Activated T-cell treated with anti-CD3 and anti-CD28 coated beads for 24 hours (primary cell): Measurements from ENCODE around the gene ARRDC2.
"Not testable (repeated sequence)": the region's sequence is repeated elsewhere in the genome, so short reads cannot be mapped to it uniquely, and the experiment has no call there.

Source experiments
- DNase-seq: peaks from one replicate; pipeline ENCODE4 v3.0.0-alpha.2; 2020; ENCODE audit warnings: low read depth

ARRDC2 gene

DNA sequence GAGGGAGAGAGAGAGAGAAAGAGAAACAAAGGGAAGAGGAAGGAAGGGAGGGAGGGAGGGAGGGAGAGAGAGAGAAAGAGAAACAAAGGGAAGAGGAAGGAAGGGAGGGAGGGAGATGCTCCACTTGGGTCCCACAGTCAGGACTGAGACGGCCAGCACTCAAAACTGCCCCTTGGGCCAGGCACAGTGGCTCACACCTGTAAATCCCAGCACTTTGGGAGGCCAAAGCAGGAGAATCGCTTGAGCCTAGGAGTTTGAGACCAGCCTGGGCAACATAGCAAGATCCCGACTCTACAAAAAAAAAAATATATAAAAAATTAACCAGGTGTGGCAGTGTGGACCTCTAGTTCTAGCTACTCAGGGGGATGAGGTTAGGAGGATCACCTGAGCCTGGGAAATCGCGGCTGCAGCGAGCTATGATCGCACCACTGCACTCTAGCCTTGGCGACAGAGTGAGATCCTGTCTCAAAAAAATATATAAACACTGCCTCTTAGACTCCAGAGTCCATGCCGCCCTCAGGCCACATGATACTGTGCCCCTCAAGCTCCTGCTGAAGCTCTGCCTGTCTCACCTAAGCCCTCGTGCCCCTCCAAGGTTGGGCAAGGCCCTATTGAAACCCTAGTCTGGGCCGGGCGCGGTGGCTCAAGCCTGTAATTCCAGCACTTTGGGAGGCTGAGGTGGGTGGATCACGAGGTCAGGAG lies 8.4 kb downstream of the ARRDC2 start:
- no peak for DNase-seq

DNA sequence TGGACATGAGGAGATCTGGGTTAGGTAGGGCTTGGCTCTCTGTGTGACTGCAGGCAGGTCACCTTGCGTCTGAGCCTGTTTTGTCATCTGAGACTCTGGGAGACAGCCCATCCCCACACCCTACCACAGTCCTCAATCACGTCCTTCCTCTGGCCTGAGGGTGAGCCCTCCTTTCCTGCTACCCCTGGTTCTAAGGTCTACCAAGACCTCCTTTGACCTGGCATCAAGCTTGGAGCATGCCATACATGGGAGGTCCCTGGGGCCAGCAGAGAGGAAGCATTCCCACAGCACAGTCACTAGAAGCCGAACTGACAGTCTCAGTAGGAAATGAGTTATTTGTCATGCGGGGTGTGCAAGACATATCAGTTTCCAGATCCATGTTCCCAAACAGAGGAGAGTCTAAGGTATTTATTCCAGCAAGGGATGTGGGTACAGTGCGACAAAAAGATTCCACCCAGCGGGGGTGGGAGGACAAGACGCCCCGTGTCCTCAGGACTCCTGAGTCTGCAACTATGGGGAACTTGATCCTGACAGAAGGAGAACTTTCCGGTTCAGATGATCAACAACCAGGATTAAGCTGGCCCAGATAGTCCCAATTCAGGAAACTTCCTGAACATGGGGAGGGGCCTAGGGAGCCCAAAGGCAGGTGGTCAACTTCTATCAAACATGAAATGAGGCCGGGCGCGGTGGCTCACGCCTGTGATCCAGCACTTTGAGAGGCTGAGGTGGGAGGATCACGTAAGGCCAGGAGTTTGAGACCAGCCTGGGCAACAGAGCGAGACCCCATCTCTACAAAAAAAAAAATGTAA lies 9.5 kb downstream of the ARRDC2 start:
- no peak for DNase-seq

DNA sequence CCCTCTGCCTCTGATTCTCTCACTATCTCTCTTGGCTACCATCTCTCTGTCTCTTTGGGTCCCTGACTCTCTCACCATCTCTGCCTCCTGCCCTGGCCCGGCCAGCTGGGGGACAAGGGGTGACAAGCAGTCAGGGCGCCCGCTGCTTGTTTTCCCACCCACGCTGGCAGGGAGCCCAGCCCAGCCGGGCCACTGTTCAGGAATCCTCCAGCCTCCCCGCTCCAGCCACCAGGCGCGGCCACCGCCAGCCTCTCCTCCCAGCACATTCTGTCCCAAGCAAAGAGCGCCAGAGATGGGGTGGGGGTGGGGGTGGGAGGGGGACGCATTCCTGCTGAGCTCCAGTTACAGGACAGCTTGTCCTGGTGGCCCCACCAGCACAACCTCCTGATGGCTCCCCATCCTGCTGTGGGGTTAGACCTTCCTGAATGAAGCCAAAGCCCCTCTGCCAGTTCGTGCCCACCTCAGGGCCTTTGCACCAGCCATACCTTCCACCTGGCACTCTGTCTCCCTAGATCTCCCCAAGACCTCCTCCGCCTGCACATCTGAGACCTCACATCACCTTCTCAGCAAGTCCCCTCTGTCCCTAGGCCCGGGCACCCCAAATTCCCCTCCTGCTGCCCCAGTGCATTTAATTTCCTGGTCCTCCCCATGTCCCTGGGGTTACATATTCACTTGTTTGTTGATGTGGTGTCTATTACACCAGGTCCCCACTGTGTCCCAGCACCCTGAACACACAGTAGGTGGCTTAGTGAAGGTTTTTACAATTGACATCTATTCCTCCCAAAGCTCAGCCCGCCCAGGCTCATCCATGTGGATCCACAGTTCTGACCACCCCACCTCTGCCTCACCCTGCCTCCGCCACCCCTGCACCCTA lies 12.5 kb downstream of the ARRDC2 start:
- DNase-seq = no peak

DNA sequence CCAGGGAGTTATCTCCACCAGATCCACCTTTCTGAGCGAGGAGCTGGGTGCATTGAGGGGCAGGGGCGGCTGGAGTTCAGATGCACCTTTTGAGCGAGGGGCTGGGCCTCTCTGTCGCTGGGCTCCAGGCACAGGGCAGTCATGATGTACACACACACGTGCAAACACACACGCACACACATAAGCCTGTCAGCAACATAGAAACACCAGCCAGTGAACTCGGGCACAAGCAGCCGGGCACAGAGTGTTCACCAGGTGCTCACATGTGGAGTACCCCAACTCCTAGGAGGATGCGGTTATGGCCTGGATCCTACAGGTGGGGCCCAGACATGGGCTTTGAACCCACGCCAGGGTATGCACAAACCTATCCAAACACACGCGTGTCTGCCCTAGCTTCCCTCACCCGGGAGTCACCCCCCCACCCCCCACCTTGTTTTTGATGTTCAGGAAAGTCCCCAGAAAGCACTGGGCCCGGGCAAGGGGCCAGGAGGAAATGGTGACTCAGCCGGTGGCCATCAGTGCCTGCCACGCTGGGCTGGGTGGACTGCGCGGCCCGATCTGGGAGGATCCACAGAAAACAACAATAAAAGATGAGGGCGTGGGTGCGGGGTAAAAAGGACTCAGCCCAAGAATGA lies 13.3 kb downstream of the ARRDC2 start:
- no peak for DNase-seq

DNA sequence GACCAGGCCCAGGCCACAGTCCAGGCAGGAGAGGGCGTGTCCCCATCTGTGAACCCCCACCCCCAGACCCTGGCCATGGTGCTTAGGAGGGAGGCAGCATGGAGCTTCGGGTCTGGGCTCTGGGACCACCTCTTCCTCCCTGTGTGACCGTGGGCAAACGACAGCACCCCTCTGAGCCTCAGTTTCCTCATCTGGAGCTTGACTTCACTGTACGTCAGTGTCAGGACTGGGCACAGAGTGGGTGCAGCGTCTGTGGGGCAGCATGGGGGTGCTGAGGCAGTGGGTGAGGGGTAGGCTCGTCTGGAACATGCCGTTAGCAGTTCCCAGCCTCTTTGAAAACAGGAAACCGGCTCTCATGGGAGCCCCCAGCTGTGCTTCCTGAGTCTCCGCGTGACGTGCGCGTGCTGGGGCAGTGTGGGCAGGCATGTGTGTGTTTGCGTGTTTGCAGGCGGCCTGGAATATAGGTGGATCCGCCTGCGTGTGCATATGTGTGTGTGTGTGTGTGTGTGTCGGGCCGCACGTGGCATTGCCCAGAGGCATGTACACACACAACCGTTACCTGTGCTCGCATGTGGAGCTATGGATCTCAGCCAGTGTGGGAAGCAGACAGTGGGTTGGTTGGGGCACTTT lies 15.8 kb downstream of the ARRDC2 start:
- DNase-seq = no peak

DNA sequence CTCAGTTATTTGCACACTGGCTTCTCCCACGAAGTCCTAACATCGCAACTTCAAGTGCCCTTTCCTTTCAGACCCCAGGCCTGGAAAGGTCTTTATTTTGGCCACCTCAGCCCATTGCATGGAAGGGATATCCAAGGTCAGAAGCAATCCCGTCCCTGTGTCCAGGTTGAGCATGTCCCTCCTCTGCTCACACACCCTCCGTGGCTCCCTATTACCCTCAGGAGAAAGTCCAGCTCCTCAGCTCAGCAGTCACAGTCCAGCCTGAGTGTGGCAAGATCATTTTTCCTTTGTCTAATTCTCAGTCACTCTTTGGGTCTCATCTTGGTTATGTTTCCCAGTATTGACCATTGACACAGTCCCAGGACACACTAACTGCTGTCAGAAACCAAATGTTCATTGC lies 19.2 kb downstream of the ARRDC2 start:
- DNase-seq = no peak

DNA sequence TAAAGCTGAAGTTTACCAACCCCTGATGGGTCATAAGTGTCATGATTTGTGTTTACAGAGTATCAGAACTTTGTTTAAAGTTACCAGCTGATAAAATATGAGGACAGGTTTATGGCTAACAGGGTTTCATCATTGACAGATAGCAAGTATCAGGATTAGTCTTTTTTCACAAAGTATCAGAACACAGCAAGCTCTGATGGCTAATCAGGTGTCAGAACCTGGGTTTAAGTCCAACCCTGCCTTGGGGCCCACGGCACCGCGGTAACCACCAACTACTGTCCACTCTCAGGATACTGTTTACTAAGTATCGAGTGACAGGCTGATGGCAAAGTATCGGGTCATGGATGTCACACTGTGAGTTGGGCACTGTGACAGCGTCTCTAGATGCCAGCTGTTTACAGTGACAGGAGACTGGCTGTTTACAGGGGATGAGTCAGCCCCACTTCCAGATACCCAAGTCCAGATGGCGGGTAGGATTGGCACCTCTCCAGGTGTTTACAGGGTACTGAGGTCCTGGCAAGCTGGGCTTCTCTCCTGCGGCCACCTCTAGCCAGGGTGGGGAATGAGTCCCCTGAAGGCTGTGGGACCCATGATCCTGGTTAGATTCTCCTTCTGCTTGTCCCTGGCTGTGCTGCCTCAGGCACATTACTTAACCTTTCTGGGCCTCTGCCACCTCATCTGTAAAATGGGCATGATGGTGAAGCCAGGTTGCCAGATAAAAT lies 21.8 kb downstream of the ARRDC2 start:
- DNase-seq = no peak

DNA sequence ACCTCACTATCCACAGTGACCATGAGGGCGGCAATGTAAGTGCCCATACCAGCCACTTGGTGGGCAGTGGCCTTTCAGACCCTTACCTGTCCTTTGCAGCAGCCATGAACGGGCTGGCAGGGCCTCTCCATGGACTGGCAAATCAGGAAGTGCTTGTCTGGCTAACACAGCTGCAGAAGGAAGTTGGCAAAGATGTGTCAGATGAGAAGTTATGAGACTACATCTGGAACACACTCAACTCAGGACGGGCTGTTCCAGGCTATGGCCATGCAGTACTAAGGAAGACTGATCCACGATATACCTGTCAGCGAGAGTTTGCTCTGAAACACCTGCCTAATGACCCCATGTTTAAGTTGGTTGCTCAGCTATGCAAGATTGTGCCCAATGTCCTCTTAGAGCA lies 23.4 kb downstream of the ARRDC2 start:
- DNase-seq = not testable (repeated sequence)

DNA sequence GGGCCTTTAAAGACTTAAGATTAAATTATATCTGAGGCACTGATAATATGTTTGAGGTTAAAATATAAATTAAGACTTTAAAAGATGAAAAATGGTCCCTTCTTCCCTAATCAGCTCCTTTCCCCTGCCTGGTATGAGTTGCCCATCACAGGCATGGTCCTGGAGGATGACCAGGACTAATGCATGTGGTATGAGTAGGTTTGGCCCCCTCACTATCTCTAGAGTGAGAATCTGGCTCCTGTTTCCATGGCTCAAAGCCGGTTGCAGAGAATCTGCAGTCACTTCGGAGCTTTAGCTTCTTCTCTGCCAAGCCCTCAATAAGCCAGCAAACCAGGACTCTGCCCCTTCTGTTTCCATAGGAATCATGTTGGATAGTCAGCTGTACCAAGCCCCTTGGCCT lies 24.1 kb downstream of the ARRDC2 start:
- DNase-seq = not testable (repeated sequence)

DNA sequence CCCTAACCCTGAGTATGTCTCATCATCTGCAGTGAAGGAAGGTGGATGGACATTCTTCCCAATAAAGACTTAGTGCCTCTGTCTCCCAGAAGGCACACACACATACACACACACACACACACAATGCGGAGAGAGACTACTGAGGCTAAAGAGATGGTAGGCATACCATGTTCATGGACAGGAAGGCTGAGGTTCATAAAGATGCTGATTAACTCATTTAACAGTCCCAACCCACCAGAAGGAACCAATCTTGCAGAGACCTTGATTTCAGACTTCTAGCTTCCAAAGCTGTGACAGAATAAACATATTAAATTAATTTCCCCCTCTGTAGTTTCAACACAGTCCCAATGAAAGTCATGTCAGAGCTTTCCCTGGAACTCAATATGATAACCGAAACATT lies 33.1 kb downstream of the ARRDC2 start:
- no peak for DNase-seq

DNA sequence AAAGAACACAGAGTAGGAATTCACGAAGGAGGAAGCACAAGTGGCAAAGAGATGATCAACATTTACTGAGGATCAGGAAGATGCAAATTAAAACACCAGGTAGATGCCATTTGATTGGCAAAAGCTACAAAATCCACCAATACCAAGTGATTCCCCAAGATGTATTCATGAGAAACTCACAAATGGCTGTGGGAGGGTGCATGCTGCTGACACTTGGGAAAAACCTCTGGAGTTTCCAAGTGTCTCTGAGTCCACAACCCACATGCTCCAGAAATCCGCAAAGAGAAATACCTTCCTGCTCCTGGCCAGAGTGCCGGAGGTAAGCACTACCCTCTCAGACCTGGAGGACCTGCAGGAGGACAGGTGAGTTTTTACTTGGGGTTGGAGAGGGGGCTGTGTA lies 35.7 kb downstream of the ARRDC2 start:
- no peak for DNase-seq

DNA sequence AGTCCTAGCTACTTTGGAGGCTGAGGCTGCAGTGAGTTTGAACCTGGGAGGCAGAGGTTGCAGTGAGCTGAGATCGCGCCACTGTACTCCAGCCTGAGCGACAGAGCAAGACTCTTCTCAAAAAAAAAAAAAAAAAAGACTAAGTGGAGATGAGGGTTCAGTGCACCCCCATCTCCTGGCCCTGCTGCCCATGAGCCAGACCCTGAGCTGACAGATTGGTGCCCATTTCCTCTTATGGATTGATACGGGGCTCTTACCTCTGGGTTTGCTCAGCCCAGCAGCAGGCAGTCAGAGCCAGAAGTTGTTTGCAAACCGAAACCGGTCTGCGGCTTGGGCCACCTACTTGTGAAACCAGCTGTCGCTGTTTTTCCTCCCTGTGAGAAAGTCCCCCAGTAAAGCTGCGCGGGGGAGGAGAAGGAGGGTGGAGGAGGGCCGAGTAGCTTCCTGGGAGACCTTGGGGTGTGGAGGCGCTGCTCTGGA lies 36.9 kb downstream of the ARRDC2 start:
- peak; percentile 83 for DNase-seq

DNA sequence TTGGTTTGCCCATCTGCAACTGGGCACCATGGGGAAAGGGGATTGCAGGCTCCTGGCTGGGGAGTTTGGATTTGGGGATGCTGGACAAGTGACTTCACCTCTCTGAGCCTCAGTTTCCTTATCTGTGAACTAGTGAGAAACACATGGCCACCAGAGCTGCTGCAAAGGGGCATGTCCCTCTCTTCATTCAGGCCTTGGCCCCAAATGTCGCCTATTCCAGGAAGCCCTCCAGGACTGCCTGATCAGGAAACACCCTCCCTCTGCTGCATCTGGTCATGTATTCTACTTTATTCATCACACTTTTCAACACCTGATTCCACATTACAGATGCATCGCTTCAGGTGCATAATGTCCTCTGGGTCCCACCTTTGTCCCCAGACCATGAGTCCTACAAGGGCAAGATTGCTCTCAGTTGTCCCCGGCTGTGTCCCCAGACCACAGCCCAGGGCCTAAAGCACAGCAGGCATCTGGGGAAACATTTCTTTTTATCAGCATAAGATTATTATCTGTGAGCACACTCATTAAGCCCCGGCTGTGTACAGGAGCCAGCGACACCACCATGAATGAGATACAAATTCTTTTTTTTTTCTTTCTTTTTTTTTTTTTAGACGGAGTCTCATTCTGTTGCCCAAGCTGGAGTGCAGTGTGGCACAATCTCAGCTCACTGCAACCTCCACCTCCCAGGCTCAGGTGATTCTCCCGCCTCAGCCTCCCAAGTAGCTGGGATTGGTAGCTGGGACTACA lies 37.5 kb downstream of the ARRDC2 start:
- DNase-seq = no peak

DNA sequence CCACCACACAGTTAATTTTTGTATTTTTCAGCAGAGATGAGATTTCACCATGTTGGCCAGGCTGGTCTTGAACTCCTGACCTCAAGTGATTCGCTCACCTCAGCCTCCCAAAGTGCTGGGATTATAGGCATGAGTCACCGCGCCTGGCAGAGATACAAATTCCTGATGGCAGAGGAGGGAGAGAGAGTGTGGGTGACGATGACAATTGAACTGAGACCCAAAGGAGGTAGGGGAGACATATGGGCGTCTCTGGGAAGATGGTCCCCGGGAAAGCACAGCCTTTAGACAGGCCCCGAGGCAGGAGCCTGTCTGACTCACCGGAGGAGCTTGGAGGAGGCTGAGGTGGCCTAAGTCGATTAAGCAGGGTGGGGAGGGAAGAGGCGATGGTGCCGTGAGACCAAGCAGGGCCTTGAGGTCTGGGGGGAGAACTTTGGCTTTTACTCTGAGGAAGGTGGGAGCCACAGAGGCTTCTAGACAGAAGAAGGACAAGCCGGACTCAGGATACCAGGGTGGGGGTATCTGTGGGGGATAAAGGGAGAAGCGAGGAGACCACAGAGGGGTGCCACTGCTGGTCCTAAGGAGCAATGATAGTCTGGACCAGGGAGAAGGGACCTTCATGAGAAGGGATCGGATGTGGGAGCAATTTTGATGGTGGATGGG lies 38.2 kb downstream of the ARRDC2 start:
- no peak for DNase-seq

DNA sequence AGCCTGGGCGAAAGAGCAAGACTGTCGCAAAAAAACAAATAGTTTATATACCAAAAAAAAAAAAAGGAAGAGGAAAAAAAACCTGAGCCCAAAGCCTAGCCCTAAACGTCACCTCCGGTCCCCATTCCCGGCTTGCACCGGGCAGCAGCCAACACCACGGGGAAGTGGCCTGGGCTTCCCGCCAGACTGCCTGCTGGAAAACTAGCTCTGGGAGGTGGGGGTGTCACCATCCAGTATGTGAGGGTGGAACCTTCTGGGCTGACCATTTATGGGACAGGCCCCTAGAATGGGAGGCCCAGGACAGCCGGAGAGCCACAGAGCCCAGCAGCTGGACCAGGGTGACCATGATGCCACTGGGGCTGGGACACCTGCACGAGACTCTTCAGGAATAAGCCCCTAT lies 41.4 kb downstream of the ARRDC2 start:
- no peak for DNase-seq

DNA sequence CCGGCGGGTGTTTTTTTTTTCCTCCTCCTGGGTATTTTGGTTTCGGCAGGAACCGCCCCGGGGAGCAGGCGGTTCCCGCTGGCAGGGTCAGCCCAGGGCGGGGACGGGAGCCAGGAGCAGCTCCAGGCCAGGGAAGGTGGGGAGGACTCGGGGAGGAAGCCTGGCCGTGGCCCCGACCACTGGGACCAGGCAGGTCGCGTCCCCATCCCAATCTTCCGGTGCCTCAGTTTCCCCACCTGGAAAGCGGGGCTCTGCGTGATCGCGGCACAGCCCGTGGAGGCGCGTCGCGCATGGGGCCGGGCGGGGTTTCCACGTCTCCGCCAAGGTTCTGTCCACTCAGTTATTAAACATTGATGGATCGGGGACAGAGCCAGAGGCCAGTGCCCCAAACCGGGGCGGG lies 43.9 kb downstream of the ARRDC2 start:
- no peak for DNase-seq

DNA sequence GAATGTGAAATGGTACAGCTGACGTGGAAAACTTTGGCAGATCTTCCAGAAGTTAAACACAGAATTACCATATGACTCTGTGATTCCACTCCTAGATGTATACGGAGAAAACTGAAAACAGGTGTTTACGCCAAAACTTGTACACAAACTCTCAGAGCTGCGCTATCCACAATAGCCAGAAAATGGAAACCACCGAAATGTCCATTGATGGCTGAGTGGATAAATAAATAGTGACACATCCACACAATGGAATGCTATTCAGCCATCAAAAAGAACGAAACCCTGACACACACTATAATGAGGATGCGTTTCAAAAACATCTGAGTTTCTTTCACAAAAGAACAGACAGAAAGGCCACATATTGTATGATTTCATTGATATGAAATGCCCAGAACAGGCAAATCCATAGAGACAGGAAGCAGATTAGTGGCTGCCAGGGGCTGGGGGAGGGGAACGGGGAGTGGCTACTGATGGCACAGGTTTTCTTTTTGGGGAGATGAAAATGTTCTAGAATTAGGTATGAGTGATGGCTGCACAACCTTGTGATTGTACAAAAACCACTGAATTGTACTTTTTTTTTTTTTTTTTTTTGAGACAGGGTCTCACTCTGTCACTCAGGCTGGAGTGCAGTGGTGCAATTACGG lies 45.7 kb downstream of the ARRDC2 start:
- DNase-seq = no peak

DNA sequence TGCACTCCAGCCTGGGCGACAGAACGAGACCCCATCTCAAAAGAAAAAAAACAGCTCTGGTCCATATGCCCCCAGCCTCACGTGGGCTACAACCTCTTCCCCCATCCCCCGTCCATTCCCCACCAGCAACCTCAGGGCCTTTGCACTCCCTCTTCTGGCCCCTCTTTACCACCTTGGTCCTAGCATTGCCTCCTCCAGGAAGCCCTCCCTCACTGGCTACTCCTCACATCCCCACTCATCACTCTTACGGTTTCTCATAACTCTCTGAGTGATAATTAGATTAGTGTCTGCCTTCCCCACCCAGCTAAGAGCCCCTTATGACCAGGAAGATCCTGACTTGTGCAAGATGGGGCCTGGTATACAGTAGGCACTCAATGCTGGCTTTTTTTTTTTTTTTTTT lies 48.0 kb downstream of the ARRDC2 start:
- DNase-seq = no peak

DNA sequence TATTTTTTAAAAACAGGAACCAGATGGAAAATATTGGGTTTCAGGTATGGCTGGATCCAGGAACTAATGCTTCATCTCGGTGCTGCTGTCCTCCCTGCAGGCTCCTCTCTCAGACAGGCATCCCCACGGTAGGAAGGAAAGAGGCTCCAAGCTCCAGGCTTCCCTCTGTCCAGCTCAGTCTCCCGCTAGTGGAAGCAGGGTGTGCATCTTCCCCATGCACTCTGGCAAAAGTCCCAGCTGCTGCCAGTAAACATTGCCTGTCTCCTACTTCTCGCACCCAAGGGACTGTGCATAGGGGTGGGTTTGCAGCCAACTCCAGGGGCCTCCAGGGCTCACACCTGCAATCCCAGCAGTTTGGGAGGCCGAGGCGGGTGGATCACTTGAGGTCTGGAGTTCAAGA lies 49.6 kb downstream of the ARRDC2 start:
- no peak for DNase-seq
